Stimulated activated effector memory CD8-positive, alpha-beta T cell treated with anti-CD3 and anti-CD28 coated beads, Interleukin-12 subunit alpha, Interleukin-12 subunit beta, amount 100 ng/mL, for 72 hours (primary cell): ENCODE results near the gene UPB1.
"Not testable (repeated sequence)": the region's sequence is repeated elsewhere in the genome, so short reads cannot be mapped to it uniquely, and the experiment has no call there.

ENCODE experiments used
- ATAC-seq: fragments of 150-1000 bp; cut with Tn5 transposase; 2 replicates; pipeline ENCODE4 v1.10.0; 2021
- DNase-seq, 2 donors: peaks; one replicate each; pipeline ENCODE4 v3.0.0; 2021 to 2022; ENCODE audit warnings: low spot score in 2 of 2
- H3K27ac Mint-ChIP-seq: one replicate; pipeline ENCODE4 v1.8.0; 2022; ENCODE audit warnings: mild to moderate bottlenecking, mixed read lengths
- H3K36me3 Mint-ChIP-seq: one replicate; pipeline ENCODE4 v1.8.0; 2022; ENCODE audit warnings: mild to moderate bottlenecking, mixed read lengths
- H3K4me1 Mint-ChIP-seq: one replicate; pipeline ENCODE4 v1.8.0; 2022; ENCODE audit warnings: mixed read lengths
- H3K4me3 Mint-ChIP-seq: one replicate; pipeline ENCODE4 v1.8.0; 2022; ENCODE audit warnings: mild to moderate bottlenecking, mixed read lengths
- H3K9me3 Mint-ChIP-seq: one replicate; pipeline ENCODE4 v1.8.0; 2022; ENCODE audit warnings: mixed read lengths

The UPB1 gene

GRCh38 chr22:24552503-24553286, 57.6 kb downstream of the UPB1 start:
- peaks cover 53% of the 10 kb centered on the region for H3K36me3 Mint-ChIP-seq
- H3K27ac Mint-ChIP-seq, result peak overlapping the region; percentile 98
- not testable (repeated sequence) for DNase-seq, H3K9me3 Mint-ChIP-seq, ATAC-seq
- peak overlapping the region; percentile 99 for H3K4me3 Mint-ChIP-seq
- peaks cover 54% of the 10 kb centered on the region for H3K4me1 Mint-ChIP-seq

GRCh38 chr22:24553597-24554312, 58.6 kb downstream of the UPB1 start:
- no peak for DNase-seq
- ATAC-seq, result no peak
- Mint-ChIP-seq H3K4me1 (peaks cover 65% of the 10 kb centered on the region), H3K9me3 (no peaks in the 10 kb centered on the region), H3K36me3 (peaks cover 53% of the 10 kb centered on the region), H3K4me3 (peak overlapping the region; percentile 99), H3K27ac (peak overlapping the region; percentile 98)

GRCh38 chr22:24554313-24555164, 59.4 kb downstream of the UPB1 start, which contains the start of gene GUCD1:
TSS of gene GUCD1 (minus strand) at chr22:24555138. CDS start at chr22:24554991, 147 bp downstream.
- peak within 1 kb of the TSS; percentile 99 for H3K4me3 Mint-ChIP-seq
- peaks cover 54% of the 10 kb centered on the region for H3K36me3 Mint-ChIP-seq
- ATAC-seq, result no peak
- no peaks in the 10 kb centered on the region for H3K9me3 Mint-ChIP-seq
- H3K27ac Mint-ChIP-seq, result peak within 1 kb of the TSS; percentile 98
- H3K4me1 Mint-ChIP-seq, result peaks cover 72% of the 10 kb centered on the region
- DNase-seq, result peak; percentile 13 to 70

- Mint-ChIP-seq H3K4me3 (peak within 1 kb of the TSS; percentile 99), H3K4me1 (peaks cover 68% of the 10 kb centered on the region), H3K9me3 (no peaks in the 10 kb centered on the region), H3K27ac (peak within 1 kb of the TSS; percentile 98), H3K36me3 (peaks cover 62% of the 10 kb centered on the region)
- DNase-seq (peak; percentile 91 to 96), ATAC-seq (peak; percentile 90)
Measured at GRCh38 chr22:24555165-24556039, 60.3 kb downstream of the UPB1 start, which contains the start of gene SNRPD3. TSS of gene SNRPD3 (plus strand) at chr22:24555999. CDS start at chr22:24557675, 1,676 bp downstream.

GRCh38 chr22:24559471-24559870, 64.3 kb downstream of the UPB1 start:
- no peak for DNase-seq
- peak overlapping the region; percentile 7 for H3K27ac Mint-ChIP-seq
- no peaks in the 10 kb centered on the region for H3K9me3 Mint-ChIP-seq
- ATAC-seq, result no peak
- peaks cover 61% of the 10 kb centered on the region for H3K4me1 Mint-ChIP-seq
- no peak overlapping the region for H3K4me3 Mint-ChIP-seq
- H3K36me3 Mint-ChIP-seq, result peaks cover 93% of the 10 kb centered on the region

- DNase-seq (no peak), ATAC-seq (no peak)
- Mint-ChIP-seq H3K36me3 (peaks cover 99% of the 10 kb centered on the region), H3K4me3 (no peak overlapping the region), H3K9me3 (no peaks in the 10 kb centered on the region), H3K4me1 (peaks cover 55% of the 10 kb centered on the region), H3K27ac (peak overlapping the region; percentile 78)
Measured at GRCh38 chr22:24563246-24563645, 68.1 kb downstream of the UPB1 start.

GRCh38 chr22:24564376-24565058, 69.4 kb downstream of the UPB1 start:
- ATAC-seq, result no peak
- peaks cover 42% of the 10 kb centered on the region for H3K4me1 Mint-ChIP-seq
- peaks cover 99% of the 10 kb centered on the region for H3K36me3 Mint-ChIP-seq
- no peak for DNase-seq
- H3K4me3 Mint-ChIP-seq, result no peak overlapping the region
- H3K9me3 Mint-ChIP-seq, result no peaks in the 10 kb centered on the region
- peak overlapping the region; percentile 78 for H3K27ac Mint-ChIP-seq

- H3K4me1 Mint-ChIP-seq, result peaks cover 41% of the 10 kb centered on the region
- H3K4me3 Mint-ChIP-seq, result no peak overlapping the region
Measured at GRCh38 chr22:24565077-24565476, 69.9 kb downstream of the UPB1 start.

GRCh38 chr22:24566899-24567511, 71.9 kb downstream of the UPB1 start:
- peaks cover 99% of the 10 kb centered on the region for H3K36me3 Mint-ChIP-seq
- no peak for ATAC-seq
- H3K4me3 Mint-ChIP-seq, result no peak overlapping the region
- peaks cover 32% of the 10 kb centered on the region for H3K4me1 Mint-ChIP-seq
- H3K9me3 Mint-ChIP-seq, result no peaks in the 10 kb centered on the region
- no peak for DNase-seq
- H3K27ac Mint-ChIP-seq, result peak overlapping the region; percentile 19

More at GRCh38 chr22:24565077-24565476, 69.9 kb downstream of the UPB1 start:
- peaks cover 99% of the 10 kb centered on the region for H3K36me3 Mint-ChIP-seq
- H3K27ac Mint-ChIP-seq, result peak overlapping the region; percentile 0
- H3K9me3 Mint-ChIP-seq, result no peaks in the 10 kb centered on the region
- no peak for ATAC-seq
- no peak for DNase-seq

- H3K4me1 Mint-ChIP-seq, result peaks cover 29% of the 10 kb centered on the region
- H3K9me3 Mint-ChIP-seq, result no peaks in the 10 kb centered on the region
- peaks cover 99% of the 10 kb centered on the region for H3K36me3 Mint-ChIP-seq
- H3K27ac Mint-ChIP-seq, result no peak overlapping the region
- no peak for ATAC-seq
- DNase-seq, result no peak
- H3K4me3 Mint-ChIP-seq, result no peak overlapping the region
Measured at GRCh38 chr22:24567668-24568067, 72.5 kb downstream of the UPB1 start.

- no peak overlapping the region for H3K4me3 Mint-ChIP-seq
- no peak overlapping the region for H3K27ac Mint-ChIP-seq
- peaks cover 11% of the 10 kb centered on the region for H3K4me1 Mint-ChIP-seq
Measured at GRCh38 chr22:24571266-24571665, 76.1 kb downstream of the UPB1 start.

GRCh38 chr22:24576778-24577177, 81.6 kb downstream of the UPB1 start:
- Mint-ChIP-seq H3K4me1 (no peaks in the 10 kb centered on the region), H3K4me3 (no peak overlapping the region), H3K9me3 (no peaks in the 10 kb centered on the region), H3K36me3 (peaks cover 64% of the 10 kb centered on the region), H3K27ac (peak overlapping the region; percentile 85)
- ATAC-seq (no peak), DNase-seq (no peak)

More at GRCh38 chr22:24571266-24571665, 76.1 kb downstream of the UPB1 start:
- H3K9me3 Mint-ChIP-seq, result no peaks in the 10 kb centered on the region
- no peak for DNase-seq
- no peak for ATAC-seq
- H3K36me3 Mint-ChIP-seq, result peaks cover 98% of the 10 kb centered on the region
